IPS-NIHi7 (cell line): ENCODE results near the gene SULT1A2.
"Not testable (repeated sequence)": the region's sequence is repeated elsewhere in the genome, so short reads cannot be mapped to it uniquely, and the experiment has no call there.

Source experiments
- DNase-seq: peaks from one replicate; pipeline ENCODE4 v3.0.0; 2012; ENCODE audit warnings: mixed read lengths; ENCODE audit errors: extremely low spot score

Gene SULT1A2

GRCh38 chr16:28609631-28610594 is 13.1 kb upstream of the SULT1A2 start, which contains the start of gene SULT1A1:
Gene SULT1A1, minus strand, starts transcription at chr16:28610044. Its CDS starts 1,189 bp downstream, at chr16:28608855.
- no peak for DNase-seq

GRCh38 chr16:28608867-28609596 is 12.2 kb upstream of the SULT1A2 start:
- DNase-seq = not testable (repeated sequence)

GRCh38 chr16:28608496-28608808 is 11.6 kb upstream of the SULT1A2 start:
- not testable (repeated sequence) for DNase-seq

- DNase-seq = not testable (repeated sequence)
Measured at GRCh38 chr16:28607681-28608495, 11.0 kb upstream of the SULT1A2 start.

GRCh38 chr16:28607116-28607623 is 10.3 kb upstream of the SULT1A2 start:
- DNase-seq = no peak

- no peak for DNase-seq
Measured at GRCh38 chr16:28606291-28607115, 9.7 kb upstream of the SULT1A2 start.

- no peak for DNase-seq
Measured at GRCh38 chr16:28604186-28604565, 7.3 kb upstream of the SULT1A2 start.

GRCh38 chr16:28603381-28604185 is 6.7 kb upstream of the SULT1A2 start:
- no peak for DNase-seq

- DNase-seq = no peak
Measured at GRCh38 chr16:28602529-28602928, 5.7 kb upstream of the SULT1A2 start.

GRCh38 chr16:28602062-28602461 is 5.2 kb upstream of the SULT1A2 start:
- not testable (repeated sequence) for DNase-seq

GRCh38 chr16:28601589-28601988 is 4.7 kb upstream of the SULT1A2 start:
- DNase-seq = not testable (repeated sequence)

GRCh38 chr16:28600965-28601364 is 4.1 kb upstream of the SULT1A2 start:
- not testable (repeated sequence) for DNase-seq

GRCh38 chr16:28599377-28600285 is 2.8 kb upstream of the SULT1A2 start:
- DNase-seq = not testable (repeated sequence)

- DNase-seq = peak; percentile 83
Measured at GRCh38 chr16:28597692-28598261, 927 bp upstream of the SULT1A2 start.

- DNase-seq = no peak
Measured at GRCh38 chr16:28596115-28596630, 677 bp downstream of the SULT1A2 start.

GRCh38 chr16:28595451-28595850 is 1.4 kb downstream of the SULT1A2 start:
- not testable (repeated sequence) for DNase-seq

- no peak for DNase-seq
Measured at GRCh38 chr16:28592979-28593553, 3.8 kb downstream of the SULT1A2 start.

GRCh38 chr16:28592511-28592910 is 4.3 kb downstream of the SULT1A2 start:
- no peak for DNase-seq
